OCI-M1 (cell line): ENCODE measurements around the gene PLEKHN1.
"Not testable (repeated sequence)": the region's sequence is repeated elsewhere in the genome, so short reads cannot be mapped to it uniquely, and the experiment has no call there.

Experiments
- DNase-seq: peaks from one replicate; lab custom pipeline; 2025; lab: John Stamatoyannopoulos, UW

PLEKHN1 gene

GRCh38 chr1:995665-996633 is 29.7 kb downstream of the PLEKHN1 start:
- peak; percentile 18 for DNase-seq

- DNase-seq = peak; percentile 30
These were observed 30.8 kb downstream of the PLEKHN1 start for GRCh38 chr1:996851-997712.

GRCh38 chr1:997713-997992 is 31.4 kb downstream of the PLEKHN1 start:
- no peak for DNase-seq

- no peak for DNase-seq
These were observed 31.9 kb downstream of the PLEKHN1 start for GRCh38 chr1:997993-998744.

GRCh38 chr1:998745-998994 is 32.4 kb downstream of the PLEKHN1 start:
- no peak for DNase-seq

- DNase-seq = peak; percentile 13
These were observed 32.9 kb downstream of the PLEKHN1 start for GRCh38 chr1:998995-999724.

GRCh38 chr1:999725-1000356 is 33.6 kb downstream of the PLEKHN1 start, which contains the start of gene HES4:
TSS of gene HES4 (minus strand) at chr1:1000097. CDS start at chr1:999973, 124 bp downstream.
- DNase-seq = peak; percentile 55

- peak; percentile 28 for DNase-seq
These were observed 34.2 kb downstream of the PLEKHN1 start for GRCh38 chr1:1000357-1001056.

- no peak for DNase-seq
These were observed 34.9 kb downstream of the PLEKHN1 start for GRCh38 chr1:1001057-1001783.

- DNase-seq = peak; percentile 23
These were observed 37.5 kb downstream of the PLEKHN1 start for GRCh38 chr1:1003618-1004419.

- DNase-seq = no peak
These were observed 38.1 kb downstream of the PLEKHN1 start for GRCh38 chr1:1004420-1004779.

- peak; percentile 92 for DNase-seq
These were observed 38.8 kb downstream of the PLEKHN1 start for GRCh38 chr1:1004780-1005697.

GRCh38 chr1:1005774-1006304 is 39.6 kb downstream of the PLEKHN1 start:
- DNase-seq = no peak

- DNase-seq = no peak
These were observed 40.2 kb downstream of the PLEKHN1 start for GRCh38 chr1:1006305-1007159.

GRCh38 chr1:1010131-1010530 is 43.8 kb downstream of the PLEKHN1 start:
- DNase-seq = not testable (repeated sequence)

- DNase-seq = no peak
These were observed 45.2 kb downstream of the PLEKHN1 start for GRCh38 chr1:1011396-1011949.

- DNase-seq = not testable (repeated sequence)
These were observed 46.4 kb downstream of the PLEKHN1 start for GRCh38 chr1:1012736-1013104.
